SU-DHL-6 (cell line): ENCODE results near the gene CADM2.

ENCODE experiments used
- H2AFZ ChIP-seq: fragments of 200-600 bp; sonication (generic); 2 replicates; pipeline ENCODE4 v1.6.1; 2014; ENCODE audit warnings: low read depth, mild to moderate bottlenecking, moderate library complexity, mixed read lengths, antibody characterized with exemption, low read length; ENCODE audit not compliant: severe bottlenecking
- H3F3A ChIP-seq: fragments of 200-600 bp; shearing (Covaris generic); 2 replicates; pipeline ENCODE4 v1.6.0; 2016; ENCODE audit warnings: antibody characterized with exemption, mild to moderate bottlenecking; ENCODE audit not compliant: insufficient read depth
- H3K27ac ChIP-seq: fragments of 200-600 bp; sonication (generic); 2 replicates; pipeline ENCODE4 v1.5.1; 2016; ENCODE audit warnings: low read depth, mild to moderate bottlenecking, low read length, moderate library complexity, mixed read lengths
- H3K27me3 ChIP-seq: fragments of 200-600 bp; sonication (generic), shearing (Covaris generic); 2 replicates; pipeline ENCODE4 v1.6.0; 2014; ENCODE audit warnings: mild to moderate bottlenecking, low read length
- H3K36me3 ChIP-seq: fragments of 200-600 bp; sonication (generic); 2 replicates; pipeline ENCODE4 v1.6.1; 2014; ENCODE audit warnings: mild to moderate bottlenecking, low read length, mixed read lengths
- H3K4me2 ChIP-seq: fragments of 300-600, 200-600 bp; shearing (Covaris generic), sonication (generic); 2 replicates; pipeline ENCODE4 v1.6.0; 2014; ENCODE audit warnings: low read length, low read depth, mild to moderate bottlenecking; ENCODE audit not compliant: poor library complexity, severe bottlenecking
- H3K4me3 ChIP-seq: fragments of 200-600 bp; sonication (generic); 2 replicates; pipeline ENCODE4 v1.5.1; 2014; ENCODE audit warnings: antibody characterized with exemption, low read length, mild to moderate bottlenecking, mixed read lengths; ENCODE audit not compliant: insufficient read depth, poor library complexity, severe bottlenecking
- H3K79me2 ChIP-seq: fragments of 200-600 bp; sonication (generic); 2 replicates; pipeline ENCODE4 v1.6.1; 2014; ENCODE audit warnings: mild to moderate bottlenecking, low read length, moderate library complexity; ENCODE audit not compliant: insufficient read depth
- H3K9ac ChIP-seq: fragments of 200-600 bp; sonication (generic); 2 replicates; pipeline ENCODE4 v1.7.0; 2014; ENCODE audit warnings: mild to moderate bottlenecking, low read length
- H3K9me2 ChIP-seq: fragments of 200-600 bp; sonication (generic); replicated peaks from 2 replicates; pipeline ENCODE4 v1.6.1; 2014; ENCODE audit warnings: low read length; ENCODE audit not compliant: insufficient read depth
- H3K9me3 ChIP-seq: fragments of 200-600 bp; sonication (generic); 2 replicates; pipeline ENCODE4 v1.6.1; 2014; ENCODE audit warnings: low read length, mixed read lengths; ENCODE audit not compliant: insufficient read depth
- H4K20me1 ChIP-seq: fragments of 200-600 bp; sonication (generic); 2 replicates; pipeline ENCODE4 v1.6.1; 2014; ENCODE audit warnings: low read depth, mild to moderate bottlenecking, antibody characterized with exemption, low read length, moderate library complexity, mixed read lengths
- CTCF ChIP-seq: fragments of 200-600 bp; sonication (generic); IDR thresholded peaks from one replicate; pipeline ENCODE4 v1.5.1; 2017; ENCODE audit warnings: antibody characterized with exemption, mild to moderate bottlenecking, low read length, moderate library complexity; ENCODE audit not compliant: insufficient read depth, poor library complexity, severe bottlenecking
- EZH2phosphoT487 ChIP-seq: fragments of 200-600 bp; sonication (generic), shearing (Covaris generic); conservative IDR thresholded peaks from 2 replicates; pipeline ENCODE4 v1.6.1; 2018; ENCODE audit warnings: mild to moderate bottlenecking, antibody characterized with exemption, low read length, moderate library complexity, mixed read lengths

CADM2 gene

GRCh38 chr3:85193565-85193964 lies 234.8 kb downstream of the CADM2 start:
- TF ChIP-seq CTCF (no peak), EZH2phosphoT487 (no peak)
- Histone ChIP-seq H3K9me2 (no peaks in the 10 kb centered on the region), H3K9ac (no peak overlapping the region), H2AFZ (no peak overlapping the region), H3K9me3 (no peaks in the 10 kb centered on the region), H3K27ac (no peak overlapping the region), H3K4me3 (no peak overlapping the region), H3K36me3 (no peaks in the 10 kb centered on the region), H4K20me1 (no peaks in the 10 kb centered on the region), H3K79me2 (no peaks in the 10 kb centered on the region), H3F3A (no peaks in the 10 kb centered on the region), H3K4me2 (no peak overlapping the region), H3K27me3 (no peaks in the 10 kb centered on the region)

- no peaks in the 10 kb centered on the region for H4K20me1 ChIP-seq
- no peak overlapping the region for H3K4me2 ChIP-seq
- H3K9ac ChIP-seq, result no peak overlapping the region
- H3F3A ChIP-seq, result no peaks in the 10 kb centered on the region
- no peaks in the 10 kb centered on the region for H3K9me2 ChIP-seq
- peak overlapping the region; percentile 19 for H2AFZ ChIP-seq
- no peaks in the 10 kb centered on the region for H3K27me3 ChIP-seq
- no peaks in the 10 kb centered on the region for H3K79me2 ChIP-seq
- no peak overlapping the region for H3K4me3 ChIP-seq
- no peak for TF ChIP-seq CTCF
- H3K36me3 ChIP-seq, result no peaks in the 10 kb centered on the region
- no peak overlapping the region for H3K27ac ChIP-seq
- H3K9me3 ChIP-seq, result no peaks in the 10 kb centered on the region
Measured at GRCh38 chr3:85208650-85209049, 249.9 kb downstream of the CADM2 start.

GRCh38 chr3:85210540-85210939 lies 251.8 kb downstream of the CADM2 start:
- Histone ChIP-seq H3K9me3 (no peaks in the 10 kb centered on the region), H3K9me2 (no peaks in the 10 kb centered on the region), H3K4me3 (no peak overlapping the region), H3K9ac (no peak overlapping the region), H3F3A (no peaks in the 10 kb centered on the region), H3K36me3 (no peaks in the 10 kb centered on the region), H3K27ac (no peak overlapping the region), H2AFZ (no peak overlapping the region), H3K79me2 (no peaks in the 10 kb centered on the region), H3K27me3 (no peaks in the 10 kb centered on the region), H3K4me2 (no peak overlapping the region), H4K20me1 (no peaks in the 10 kb centered on the region)
- TF ChIP-seq CTCF, result no peak
- no peak for TF ChIP-seq EZH2phosphoT487

GRCh38 chr3:85228966-85229365 lies 270.2 kb downstream of the CADM2 start:
- Histone ChIP-seq H3K36me3 (no peaks in the 10 kb centered on the region), H3K4me2 (no peak overlapping the region), H2AFZ (no peak overlapping the region), H3K27me3 (no peaks in the 10 kb centered on the region), H3F3A (no peaks in the 10 kb centered on the region), H3K9me2 (no peaks in the 10 kb centered on the region), H3K9me3 (no peaks in the 10 kb centered on the region), H3K27ac (no peak overlapping the region), H4K20me1 (no peaks in the 10 kb centered on the region), H3K79me2 (no peaks in the 10 kb centered on the region), H3K9ac (no peak overlapping the region), H3K4me3 (no peak overlapping the region)
- TF ChIP-seq EZH2phosphoT487, result no peak
- TF ChIP-seq CTCF, result no peak
